NCI-H510A treated with DMSO at 0.1 percent for 48 hours (cell line): ENCODE data around the gene ZNG1F.
"Not testable (repeated sequence)": the region's sequence is repeated elsewhere in the genome, so short reads cannot be mapped to it uniquely, and the experiment has no call there.

Experiments used
- DNase-seq: peaks from one replicate; lab custom pipeline; 2025; lab: John Stamatoyannopoulos, UW

The ZNG1F gene

DNA sequence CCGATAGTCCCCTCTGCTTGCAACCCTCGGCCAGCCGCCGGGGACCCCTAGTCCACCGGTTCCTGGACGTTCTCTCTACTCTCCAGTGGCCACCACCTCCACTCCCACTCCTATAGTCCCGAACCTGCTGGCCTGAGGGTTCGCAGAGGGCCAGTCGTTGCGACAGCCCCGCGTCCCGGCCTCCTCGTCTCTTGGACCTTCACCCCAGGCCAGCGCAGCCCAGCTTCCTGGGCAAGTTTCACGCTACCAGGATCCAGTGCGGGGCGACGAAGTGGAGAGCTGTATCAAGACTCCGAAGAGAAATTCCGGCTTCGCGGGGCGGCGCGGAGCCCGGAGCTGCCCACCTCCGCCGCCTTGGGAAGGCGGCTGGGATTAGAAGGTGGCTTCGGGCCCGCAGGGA lies 65.7 kb downstream of the ZNG1F start:
- DNase-seq = not testable (repeated sequence)

DNA sequence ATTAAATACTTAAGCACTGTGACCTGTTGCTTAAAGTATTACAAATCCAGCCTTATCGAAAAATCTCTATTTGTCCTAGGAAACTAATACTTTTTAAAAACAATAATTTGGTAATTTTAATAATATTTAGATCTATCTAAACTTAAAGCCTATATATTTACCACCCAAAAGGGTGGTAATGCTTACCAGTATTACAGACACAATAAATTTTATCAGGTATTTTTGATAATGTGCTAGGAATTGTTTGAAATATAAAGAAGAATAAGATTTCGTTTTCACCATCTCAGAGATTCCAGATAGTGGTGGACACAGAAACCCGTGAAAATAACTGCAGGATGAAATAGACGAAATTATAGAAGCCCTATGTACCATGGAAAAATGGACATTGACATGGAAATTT lies 68.4 kb downstream of the ZNG1F start:
- DNase-seq = not testable (repeated sequence)

DNA sequence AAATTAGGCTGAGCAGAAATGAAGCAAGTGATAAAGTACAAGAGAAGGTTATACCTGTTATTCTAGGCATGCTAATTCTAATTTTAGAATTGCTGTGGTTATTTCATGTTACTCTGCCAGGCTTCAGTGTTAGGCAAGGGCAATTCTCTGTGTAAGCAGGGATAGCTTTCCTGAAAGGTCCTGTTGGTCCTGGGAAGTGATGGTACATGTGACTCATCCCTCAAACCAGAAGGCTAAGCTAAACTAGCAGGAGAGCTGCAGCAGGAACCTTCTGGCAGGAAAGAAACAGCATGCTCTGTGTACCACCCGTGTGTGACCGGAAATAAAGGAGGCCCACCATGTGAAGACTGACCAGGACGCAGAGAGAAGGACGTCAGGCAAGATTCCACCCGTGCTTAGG lies 69.4 kb downstream of the ZNG1F start:
- DNase-seq = not testable (repeated sequence)

DNA sequence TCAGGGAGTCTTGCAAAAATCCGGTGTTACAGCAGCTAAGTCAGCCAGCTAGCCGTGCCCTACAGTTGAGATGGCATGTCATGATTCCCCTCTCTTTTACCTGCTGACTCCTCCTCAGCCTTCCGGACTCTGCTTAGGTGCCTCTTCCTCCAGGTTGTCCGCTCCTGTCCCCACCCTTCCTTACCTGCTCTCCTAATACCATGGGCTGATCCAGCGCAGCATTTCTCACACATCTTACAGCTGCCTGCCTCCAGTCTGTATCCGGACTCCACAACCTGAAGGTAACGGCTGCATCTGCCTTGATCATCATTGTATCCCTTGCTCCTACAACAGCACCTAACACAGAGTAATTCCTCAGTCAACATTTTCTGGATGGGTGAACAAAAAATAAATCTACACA lies 69.8 kb downstream of the ZNG1F start:
- not testable (repeated sequence) for DNase-seq

DNA sequence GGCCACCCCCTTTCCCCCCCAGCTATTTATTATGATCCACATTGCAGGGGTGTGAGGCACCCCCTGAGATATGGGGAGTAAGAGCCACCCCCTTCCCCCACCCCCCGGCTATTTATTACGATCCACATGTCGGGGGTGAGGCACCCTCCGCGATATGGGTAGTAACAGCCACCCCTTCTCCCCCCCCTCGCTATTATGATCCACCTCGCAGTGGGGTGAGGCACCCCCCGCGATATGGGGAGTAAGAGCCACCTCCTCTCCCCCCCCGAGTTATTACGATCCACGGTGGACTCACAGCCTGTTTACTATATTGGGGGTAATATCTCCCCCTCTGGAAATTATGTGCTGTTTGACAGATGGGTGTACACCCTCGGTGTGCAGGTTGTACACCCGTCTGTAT lies 75.8 kb downstream of the ZNG1F start:
- DNase-seq = not testable (repeated sequence)

DNA sequence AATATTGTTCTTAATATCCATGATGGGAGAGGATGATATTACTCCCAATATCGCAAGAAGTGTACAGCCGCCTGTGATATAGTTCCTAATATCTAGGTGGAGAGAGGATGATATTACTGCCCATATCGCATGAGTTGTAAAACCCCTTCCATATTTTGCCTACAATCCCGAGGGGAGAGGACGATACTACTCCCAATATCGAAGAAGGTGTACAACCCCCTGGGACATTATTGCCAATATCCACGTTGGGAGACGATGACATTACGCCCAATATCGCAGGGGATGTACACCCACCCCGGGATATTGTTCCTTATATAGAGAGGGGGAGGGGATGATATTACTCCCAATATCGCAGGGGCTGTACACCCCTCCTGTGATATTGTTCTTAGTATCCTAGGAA lies 77.7 kb downstream of the ZNG1F start:
- not testable (repeated sequence) for DNase-seq

DNA sequence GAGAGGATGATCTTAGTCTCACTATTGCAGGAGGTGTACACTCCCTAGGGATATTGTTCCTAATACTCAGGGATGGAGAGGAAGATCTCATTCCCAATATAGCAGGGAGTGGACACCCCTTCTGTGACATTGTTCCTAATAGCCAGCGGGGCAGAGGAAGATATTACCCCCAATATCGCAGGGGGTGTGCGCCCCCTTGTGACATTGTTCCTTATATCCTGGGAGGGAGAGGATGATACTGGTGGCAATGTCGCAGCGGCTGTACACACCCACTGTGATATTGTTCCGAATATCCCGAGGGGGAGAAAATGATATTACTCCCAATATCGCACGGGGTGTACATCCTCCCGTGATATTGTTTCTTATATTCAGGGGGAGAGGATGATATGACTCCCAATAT lies 78.2 kb downstream of the ZNG1F start:
- DNase-seq = not testable (repeated sequence)

DNA sequence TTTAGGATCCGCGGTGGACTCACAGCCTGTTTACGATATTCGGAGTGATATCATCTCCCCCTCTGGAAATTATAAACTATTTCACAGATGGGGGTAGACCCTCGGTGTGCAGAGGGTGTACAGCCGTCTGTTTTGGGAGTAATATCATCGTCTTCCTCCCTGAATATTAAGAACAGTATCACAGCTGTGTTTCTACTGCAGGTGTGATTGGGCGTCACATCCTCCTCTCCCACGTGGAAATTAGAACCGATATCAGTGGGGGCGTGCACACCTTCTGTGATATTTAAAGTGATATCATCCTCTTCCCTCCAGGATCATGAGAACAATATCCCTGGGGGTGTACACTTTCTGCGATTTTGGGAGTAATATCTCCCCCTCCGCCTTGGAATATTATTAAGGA lies 79.9 kb downstream of the ZNG1F start:
- not testable (repeated sequence) for DNase-seq

DNA sequence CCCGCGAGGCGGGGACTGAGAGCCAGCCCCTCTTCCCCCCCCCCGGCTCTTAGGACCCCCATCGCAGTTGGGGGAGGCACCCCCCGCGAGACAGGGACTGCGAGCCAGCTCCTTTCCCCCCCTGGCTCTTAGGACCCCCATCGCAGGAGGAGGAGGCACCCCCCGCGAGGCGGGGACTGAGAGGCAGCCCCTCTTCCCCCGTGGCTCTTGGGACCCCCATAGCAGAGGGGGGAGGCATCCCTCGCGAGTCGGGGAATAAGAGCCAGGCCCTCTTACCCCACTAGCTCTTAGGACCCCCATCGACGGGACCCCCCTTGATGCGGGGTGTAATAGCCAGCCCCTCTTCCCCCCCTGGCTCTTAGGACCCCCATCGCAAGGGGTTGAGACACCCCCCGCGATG lies 80.3 kb downstream of the ZNG1F start:
- not testable (repeated sequence) for DNase-seq

DNA sequence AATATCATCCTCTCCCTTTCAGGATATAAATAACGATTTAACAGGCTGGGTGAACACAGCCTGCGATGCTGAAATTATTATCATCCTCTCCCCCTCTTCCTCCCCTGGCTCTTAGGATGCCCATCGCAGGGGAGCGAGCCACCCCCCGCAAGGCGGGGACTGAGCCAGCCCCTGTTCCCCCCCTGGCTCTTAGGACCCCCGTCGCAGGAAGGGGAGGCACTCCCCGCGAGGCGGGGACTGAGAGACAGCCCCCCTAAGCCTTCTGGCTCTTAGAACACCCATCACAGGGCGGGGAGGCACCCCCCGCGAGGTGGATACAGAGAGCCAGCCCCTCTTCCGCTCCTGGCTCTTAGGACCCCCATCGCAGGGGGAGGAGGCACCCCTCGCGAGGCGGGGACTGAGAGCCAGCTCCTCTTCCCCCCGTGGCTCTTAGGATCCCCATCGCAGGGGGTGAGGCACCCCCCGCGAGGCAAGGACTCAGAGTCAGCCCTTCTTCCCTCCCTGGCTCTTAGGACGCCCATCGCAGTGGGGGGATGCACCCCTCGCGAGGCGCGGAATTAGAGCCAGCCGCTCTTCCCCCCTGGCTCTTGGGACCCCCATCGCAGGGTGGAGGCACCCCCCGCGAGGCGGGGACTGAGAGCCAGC lies 82.5 kb downstream of the ZNG1F start:
- DNase-seq = not testable (repeated sequence)

DNA sequence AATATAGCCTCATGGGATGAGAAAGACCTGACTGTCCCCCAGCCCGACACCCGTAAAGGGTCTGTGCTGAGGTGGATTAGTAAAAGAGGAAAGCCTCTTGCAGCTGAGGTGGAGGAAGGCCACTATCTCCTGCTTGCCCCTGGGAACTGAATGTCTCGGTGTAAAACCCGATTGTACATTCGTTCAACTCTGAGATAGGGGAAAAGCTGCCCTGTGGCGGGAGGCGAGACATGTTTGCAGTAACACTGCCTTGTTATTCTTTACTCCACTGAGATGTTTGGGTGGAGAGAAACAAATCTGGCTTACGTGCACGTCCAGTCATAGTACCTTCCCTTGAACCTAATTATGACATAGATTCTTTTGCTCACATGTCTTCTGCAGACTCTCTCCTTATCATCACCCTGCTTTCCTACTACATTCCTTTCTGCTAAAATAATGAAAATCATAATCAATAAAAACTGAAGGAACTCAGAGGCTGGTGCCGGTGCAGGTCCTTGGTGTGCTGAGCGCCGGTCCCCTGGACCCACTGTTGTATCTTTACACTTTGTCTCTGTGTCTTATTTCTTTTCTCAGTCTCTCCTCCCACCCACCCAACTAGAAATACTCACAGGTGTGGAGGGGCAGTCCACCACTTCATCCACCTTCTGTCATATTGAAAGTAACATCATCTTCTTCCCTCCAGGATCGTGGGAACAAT lies 83.4 kb downstream of the ZNG1F start:
- DNase-seq = not testable (repeated sequence)

DNA sequence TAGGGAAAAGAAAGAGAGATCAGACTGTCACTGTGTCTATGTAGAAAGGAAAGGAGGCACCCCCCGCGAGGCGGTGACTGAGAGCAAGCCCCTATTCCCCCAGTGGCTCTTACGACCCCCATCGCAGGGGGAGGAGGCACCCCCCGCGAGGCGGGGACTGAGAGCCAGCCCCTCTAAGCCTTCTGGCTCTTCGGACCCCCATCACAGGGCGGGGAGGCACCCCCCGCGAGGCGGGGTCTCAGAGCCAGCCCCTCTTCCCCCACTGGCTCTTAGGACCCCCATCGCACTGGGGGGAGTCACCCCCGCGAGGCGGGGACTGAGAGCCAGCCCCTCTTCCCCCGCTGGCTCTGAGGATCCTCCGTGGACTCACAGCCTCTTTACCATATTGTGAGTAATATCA lies 84.6 kb downstream of the ZNG1F start:
- DNase-seq = not testable (repeated sequence)

DNA sequence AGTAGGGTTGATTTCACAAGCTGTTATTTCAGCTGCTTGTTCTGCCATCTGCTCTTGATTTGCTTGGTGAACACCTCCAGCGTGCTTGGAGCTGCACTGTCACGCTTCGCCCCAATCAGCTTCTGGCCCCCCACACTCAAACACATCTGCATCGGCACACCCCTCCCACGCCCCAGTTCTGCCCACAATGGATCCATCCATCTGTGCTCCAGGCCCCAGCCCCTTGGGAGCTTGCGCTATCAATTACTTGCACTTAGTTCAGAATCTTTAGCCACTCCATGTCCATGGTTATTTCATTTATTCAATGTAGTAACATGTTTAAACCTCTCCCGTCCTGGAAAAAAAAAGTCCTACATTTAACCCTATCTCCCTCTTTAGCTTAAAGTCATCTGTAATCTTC lies 88.6 kb downstream of the ZNG1F start:
- DNase-seq = not testable (repeated sequence)

DNA sequence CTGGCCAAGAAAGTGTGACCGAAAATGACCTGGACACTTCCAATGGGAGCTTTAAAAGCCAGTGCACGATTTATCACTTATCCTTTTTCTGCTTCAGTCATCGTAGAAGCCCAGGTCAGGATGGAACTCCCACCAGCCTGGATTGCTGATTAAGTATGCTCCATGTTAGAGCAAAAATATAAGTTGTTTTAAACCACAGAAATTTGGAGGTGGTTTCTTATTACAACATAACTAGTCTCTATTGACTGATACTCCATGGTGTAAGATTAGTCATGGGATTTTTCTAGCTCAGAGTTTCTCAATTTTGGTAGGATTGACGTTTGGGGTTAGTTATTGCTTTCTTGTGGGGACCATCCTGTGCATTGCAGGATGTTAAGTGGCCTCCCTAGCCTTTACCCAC lies 90.4 kb downstream of the ZNG1F start:
- not testable (repeated sequence) for DNase-seq

DNA sequence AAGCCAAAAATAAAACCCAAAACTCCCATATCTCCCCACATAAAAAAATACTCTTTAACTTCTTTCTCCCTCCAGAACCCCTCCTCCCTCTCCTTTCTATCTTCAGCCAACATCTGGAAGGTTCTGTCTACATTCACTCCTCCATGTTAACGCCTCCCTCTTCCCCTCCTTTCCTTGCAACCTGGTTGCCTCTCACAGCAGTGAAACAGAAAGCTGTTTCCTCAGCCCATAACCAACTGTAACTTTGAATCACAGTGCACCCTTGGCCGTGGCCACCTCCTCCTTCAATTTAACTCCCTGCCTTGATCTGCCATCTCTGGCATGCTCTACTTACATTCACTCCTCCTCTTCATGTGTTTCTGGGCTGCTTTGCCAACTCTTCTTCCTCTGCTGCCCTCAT lies 94.1 kb downstream of the ZNG1F start:
- not testable (repeated sequence) for DNase-seq

DNA sequence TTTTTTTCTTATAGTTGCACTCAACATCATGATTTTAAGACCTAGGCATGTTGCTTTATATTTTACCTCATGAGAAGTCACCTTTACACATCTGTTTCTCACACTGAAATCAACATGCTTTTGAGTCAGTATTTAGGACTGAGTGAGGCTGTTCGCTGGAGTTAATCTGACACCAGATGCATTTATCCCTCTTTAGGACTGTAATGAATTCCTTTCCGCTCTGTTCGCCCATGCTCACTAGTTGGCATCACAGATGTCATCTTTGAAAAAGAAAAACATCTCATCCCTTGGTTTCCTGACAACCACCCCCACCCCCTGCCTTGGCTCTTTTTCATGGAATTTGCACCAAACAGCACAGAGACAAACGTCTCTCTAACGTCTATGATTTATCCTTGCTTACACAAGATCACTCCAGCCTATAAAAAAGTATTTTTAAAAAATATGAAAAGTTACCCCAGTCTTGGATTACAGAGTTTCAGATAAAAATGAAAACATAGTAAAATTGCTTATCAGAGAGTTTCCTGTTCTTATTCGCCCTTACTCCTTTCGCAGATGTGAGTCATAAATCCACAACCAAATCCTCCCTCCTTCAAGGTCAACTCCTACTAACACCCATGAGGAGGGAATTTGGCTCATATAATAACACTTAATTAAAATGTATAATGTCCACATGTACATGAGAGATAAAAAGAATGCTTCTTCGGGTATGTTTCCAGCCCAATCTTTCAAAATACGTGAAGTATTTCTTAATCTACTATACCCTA lies 94.9 kb downstream of the ZNG1F start:
- DNase-seq = not testable (repeated sequence)

DNA sequence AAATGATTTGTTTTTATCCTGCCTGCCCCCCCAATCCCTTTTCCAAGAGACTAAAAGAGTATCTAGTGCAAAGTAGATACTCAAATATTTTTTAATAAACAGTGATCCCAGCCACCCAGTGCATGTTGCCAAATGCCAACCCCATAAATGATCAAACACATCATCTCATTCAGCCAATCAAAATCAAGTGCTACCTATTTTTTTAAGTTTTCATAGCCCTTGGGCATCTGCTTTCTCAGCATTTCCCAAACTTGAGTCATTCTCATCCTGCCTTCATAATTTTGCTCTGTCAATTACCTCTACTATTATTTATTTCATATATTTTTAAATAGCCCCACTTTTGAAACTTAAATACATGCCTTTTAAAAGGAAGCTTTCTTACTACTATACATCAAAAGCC lies 98.2 kb downstream of the ZNG1F start:
- not testable (repeated sequence) for DNase-seq

DNA sequence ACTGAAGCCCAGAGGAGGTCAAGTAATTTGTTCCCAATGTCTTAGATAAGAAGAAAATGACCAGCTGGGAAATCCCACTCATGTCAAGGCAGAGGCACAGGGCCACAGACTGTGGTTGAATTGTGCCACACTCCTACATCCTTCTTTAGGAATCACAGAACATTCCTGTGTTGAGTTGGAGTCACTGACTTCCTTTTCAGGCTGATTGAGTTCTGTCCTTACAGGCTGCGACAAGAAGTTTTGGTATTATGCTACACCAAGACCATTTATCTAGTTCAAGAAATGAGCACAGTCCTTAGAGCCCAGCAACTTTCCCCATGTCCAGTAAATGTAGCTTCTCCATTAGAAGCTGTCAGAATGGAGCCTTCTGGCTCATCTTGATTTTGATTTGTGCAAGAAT lies 98.7 kb downstream of the ZNG1F start:
- DNase-seq = not testable (repeated sequence)

DNA sequence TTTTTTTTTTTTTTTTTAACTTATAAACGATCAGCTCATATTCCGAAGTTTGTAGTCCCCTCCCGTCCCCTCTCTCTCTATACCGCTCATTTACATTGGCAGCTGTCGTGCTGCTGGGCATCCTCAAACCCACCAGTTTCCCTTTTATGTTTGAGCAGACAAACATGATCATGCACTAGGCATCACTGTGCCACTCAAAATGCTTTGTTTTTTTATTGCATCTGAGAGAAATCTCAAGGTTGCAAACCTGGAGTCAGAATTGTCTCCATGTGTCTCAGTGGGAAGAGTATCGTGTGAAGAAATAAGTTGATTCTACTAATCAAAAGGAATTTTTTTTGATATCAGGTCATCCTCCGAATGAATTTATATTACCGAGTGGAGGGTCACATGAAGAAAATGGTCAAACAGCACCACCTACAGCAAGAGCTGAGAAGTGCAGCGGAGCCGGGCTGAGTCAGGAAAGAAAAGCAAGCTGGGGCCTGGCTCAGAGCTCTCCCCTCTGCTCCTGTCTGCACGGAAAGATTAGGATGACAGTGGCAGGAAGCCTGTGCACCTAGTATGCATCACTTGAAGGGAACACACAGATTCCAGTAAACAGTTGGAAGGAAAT lies 100.6 kb downstream of the ZNG1F start:
- DNase-seq = not testable (repeated sequence)

DNA sequence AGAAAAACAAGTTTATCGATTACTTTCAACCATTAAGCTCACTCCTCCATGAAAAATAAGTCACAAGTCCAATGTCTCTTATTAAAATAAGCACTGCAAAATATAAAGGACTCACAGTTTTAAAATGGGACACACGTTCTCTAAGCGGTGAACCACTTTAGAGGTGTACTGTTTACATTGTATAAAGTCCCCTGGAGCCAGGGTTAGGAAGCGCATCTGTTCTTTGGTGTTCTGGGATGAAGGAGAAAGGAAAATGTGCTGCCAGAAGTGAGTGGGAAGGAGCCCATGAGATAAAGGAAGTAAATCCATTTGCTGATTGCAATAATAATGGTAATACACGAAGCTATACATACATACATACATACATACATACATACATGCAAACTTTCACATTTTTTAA lies 101.2 kb downstream of the ZNG1F start:
- not testable (repeated sequence) for DNase-seq

DNA sequence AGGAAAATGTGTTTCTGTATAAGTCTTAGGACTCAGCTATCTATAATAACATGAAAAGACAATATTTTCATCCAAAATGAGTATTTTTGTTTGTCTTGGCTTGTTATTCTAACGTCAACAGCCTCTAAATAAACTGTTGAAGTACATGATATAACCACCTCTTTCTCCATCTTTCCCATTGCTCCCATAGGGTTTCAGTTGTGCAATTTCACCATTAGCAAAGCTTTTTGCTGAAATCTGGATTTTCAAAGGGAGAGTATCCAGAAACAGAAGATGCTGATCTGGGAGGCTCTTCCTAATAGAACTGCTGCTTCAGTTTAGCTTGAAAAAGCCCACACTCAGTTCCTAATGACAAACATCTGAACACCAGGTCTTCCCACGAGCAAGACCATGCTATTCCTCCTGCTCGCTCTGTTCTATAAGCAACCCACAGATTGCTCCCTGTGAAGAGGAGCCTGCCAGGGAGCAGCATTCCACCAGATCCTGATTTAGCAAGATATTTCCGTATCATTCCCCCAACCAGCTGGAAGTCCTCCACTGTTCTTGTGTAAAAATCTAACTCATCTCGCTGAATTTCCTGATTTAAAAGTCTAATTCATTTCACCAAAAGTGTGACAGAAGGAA lies 101.8 kb downstream of the ZNG1F start:
- not testable (repeated sequence) for DNase-seq

DNA sequence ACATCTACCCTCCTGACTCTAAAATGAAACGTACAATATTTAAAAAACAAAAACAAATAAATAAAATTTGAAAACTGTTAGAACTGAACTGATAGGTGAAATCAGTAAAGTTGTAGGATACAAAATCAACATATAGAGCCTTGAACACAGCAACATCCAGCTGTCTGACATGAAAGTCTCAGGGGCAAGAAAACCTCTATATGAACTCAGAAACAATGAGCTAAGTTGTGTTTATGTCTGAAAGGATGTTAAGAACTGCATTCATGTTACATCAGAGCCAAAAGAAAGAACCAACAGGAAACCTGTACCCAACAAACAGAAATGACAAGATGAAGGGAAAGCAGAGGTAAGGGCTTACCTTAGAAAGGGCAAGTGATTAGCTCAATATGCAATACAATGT lies 102.4 kb downstream of the ZNG1F start:
- not testable (repeated sequence) for DNase-seq
